GM12872 (cell line): ENCODE measurements around the gene GSTCD.
A peak's percentile ranks its signal among the peaks of the same experiment; 100 is the strongest.

ENCODE experiments used
- TF ChIP-seq, protein P1 (sequence below): IDR thresholded peaks from 3 replicates; pipeline ENCODE4 v1.5.1; 2011; ENCODE audit warnings: low read depth, mild to moderate bottlenecking, low read length, moderate library complexity; ENCODE audit not compliant: insufficient read depth

GSTCD gene, protein sequence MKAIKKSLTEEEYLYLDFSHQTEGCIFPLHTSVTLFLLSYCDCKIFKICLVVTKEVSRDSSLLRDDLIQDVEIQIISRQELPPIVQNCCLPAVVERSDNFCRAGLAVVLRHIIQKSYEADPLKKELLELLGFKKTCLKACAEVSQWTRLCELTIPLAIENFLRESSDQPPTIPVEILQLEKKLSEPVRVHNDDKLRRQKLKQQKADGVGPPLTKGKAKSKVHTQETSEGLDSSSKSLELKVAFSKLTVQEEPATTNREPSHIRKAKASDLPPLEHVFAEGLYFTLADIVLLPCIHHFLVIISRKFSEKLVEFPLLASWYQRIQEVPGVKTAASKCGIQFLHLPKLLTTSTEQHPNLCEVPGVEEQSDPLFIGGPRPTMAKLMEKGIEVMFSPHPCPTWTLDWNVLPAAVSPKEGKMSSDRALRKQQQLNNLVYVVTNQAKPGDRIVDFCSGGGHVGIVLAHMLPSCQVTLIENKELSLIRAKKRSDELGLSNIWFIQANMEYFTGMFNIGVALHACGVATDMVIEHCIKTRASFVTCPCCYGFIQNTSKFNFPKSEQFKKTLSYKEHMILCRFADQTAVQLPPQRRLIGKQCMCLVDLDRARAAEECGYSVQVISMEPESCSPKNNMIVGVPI

GRCh38 chr4:105708181-105709080 is at the start of gene GSTCD, which contains the start of gene INTS12:
Gene GSTCD, plus strand, starts transcription at chr4:105708784. Its CDS starts 8,830 bp downstream, at chr4:105717614.
Gene INTS12, minus strand, starts transcription at chr4:105708689. Its CDS starts 8,684 bp downstream, at chr4:105700005.
- TF ChIP-seq, protein P1, sequence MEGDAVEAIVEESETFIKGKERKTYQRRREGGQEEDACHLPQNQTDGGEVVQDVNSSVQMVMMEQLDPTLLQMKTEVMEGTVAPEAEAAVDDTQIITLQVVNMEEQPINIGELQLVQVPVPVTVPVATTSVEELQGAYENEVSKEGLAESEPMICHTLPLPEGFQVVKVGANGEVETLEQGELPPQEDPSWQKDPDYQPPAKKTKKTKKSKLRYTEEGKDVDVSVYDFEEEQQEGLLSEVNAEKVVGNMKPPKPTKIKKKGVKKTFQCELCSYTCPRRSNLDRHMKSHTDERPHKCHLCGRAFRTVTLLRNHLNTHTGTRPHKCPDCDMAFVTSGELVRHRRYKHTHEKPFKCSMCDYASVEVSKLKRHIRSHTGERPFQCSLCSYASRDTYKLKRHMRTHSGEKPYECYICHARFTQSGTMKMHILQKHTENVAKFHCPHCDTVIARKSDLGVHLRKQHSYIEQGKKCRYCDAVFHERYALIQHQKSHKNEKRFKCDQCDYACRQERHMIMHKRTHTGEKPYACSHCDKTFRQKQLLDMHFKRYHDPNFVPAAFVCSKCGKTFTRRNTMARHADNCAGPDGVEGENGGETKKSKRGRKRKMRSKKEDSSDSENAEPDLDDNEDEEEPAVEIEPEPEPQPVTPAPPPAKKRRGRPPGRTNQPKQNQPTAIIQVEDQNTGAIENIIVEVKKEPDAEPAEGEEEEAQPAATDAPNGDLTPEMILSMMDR: no peak

DNA sequence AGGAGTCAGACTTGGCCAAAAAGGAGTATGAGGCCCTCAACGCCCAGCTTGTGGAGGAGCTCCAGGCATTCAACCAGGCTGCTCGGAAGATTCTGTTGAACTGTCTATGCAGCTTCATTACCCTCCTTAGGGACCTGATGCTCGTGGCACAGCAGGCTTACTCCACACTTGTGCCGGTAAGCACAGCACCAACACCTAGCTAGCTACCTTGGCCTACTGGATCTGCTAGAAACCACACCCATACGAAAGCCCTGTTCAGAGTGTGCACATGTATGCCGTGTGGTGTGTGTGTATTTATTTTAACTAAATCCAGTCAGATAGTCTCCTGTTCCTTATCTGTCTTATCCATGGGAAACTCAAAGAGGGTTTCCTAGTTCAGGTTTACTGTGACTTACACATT is 49.4 kb upstream of the GSTCD start:
- TF ChIP-seq, protein P1: no peak

GRCh38 chr4:105661028-105661427 is 47.6 kb upstream of the GSTCD start:
- TF ChIP-seq, protein P1: no peak

DNA sequence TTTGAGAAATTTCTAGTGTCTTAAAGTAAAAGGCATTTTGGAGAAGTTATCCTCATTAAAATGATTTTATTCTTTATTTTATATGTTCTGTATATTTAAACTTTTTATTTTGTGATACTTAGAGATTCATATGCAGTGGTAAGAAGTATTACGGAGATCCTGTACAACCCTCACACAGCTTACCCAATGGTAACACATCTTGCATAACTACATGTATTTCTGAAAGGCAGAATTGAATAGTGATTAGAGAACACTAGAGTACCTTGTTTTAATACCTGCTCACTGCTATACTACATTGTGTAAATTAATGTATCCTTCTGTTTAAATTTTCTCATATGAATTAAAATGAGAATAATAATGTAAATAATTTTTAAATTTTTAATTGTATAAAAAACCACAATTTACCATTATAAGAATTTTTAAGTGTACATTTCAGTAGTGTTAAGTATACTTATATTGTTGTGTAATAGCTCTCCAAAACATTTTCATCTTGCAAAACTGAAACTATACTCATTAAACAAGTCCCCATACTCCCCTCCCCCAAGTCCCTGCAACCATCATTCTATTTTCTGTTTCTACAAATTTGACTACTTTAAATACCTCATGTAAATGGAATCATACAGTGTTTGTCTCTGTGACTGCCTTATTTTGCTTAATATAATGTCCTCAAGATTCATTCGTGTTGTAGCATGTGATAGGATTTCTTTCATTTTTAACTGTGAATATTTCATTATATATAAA is 45.5 kb upstream of the GSTCD start:
- TF ChIP-seq, protein P1: no peak

GRCh38 chr4:105666693-105667092 is 41.9 kb upstream of the GSTCD start:
- TF ChIP-seq, protein P1: peak; percentile 31; the same call in 2 of the 3 replicates

GRCh38 chr4:105670684-105671083 is 37.9 kb upstream of the GSTCD start:
- TF ChIP-seq, protein P1: no peak
